ENCODE measurements around the gene TTBK2. TPM values are rescaled to one million over a fixed set of nuclear protein-coding genes. Genes with fewer than 3 reads are reported as not detected.

TTBK2 gene
- total RNA-seq, 1 experiment from 2014 or later = 17.2 TPM

DNA sequence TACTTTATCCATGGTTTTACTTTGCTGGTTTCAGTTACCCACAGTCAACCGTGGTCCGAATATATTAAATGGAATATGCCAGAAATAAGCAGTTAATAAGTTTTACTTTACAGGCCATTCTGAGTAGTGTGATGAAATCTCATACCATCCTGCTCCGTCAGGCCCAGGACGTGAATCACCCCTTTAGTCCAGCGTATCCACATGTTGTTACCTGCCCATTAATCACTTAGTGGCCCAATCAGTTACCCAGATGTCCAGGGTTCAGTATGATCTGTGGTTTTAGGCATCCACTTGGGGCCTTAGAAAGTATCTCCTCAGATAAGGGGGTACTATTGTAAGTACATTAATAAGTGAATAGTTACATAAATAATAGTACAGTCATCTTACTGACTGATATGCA is 88.0 kb downstream of the TTBK2 start:
- Histone ChIP-seq H3K36me3 (ENCODE audit: control insufficient read depth, insufficient read depth, low read length) (no peaks in the 10 kb centered on the region), H3K4me3 (ENCODE audit: low read depth in 2 of 2, low read length in 2 of 2) (no peak overlapping the region), H3K4me1 (ENCODE audit: control insufficient read depth, insufficient read depth, low read length) (no peaks in the 10 kb centered on the region), H3K27ac (ENCODE audit: low read length) (no peak overlapping the region), H3K27me3 (ENCODE audit: control insufficient read depth, insufficient read depth, low read length) (no peaks in the 10 kb centered on the region), H3K9me3 (ENCODE audit: control insufficient read depth, insufficient read depth, low read depth, low read length) (no peaks in the 10 kb centered on the region)
- ChIA-PET CTCF (interaction anchor here (0.7 kb wide), 1 partner anchor 124 kb away, joined by 7 read pairs; no protein-coding TSS in a partner anchor), POLR2A (no interaction called here)
- BruUV-seq (replicated peaks) = TSS peak; percentile 33
- DNase-seq (ENCODE audit: low read depth, low spot score) (no peak), ATAC-seq (no peak)
- in situ Hi-C loops (cut with HindIII; ENCODE audit: low pct_unique_long_range_greater_than_20kb, low sequenced_read_pairs) (no loop called here), intact Hi-C loops (cut with micrococcal nuclease; ENCODE audit: unreplicated experiment) (no loop called here)
- no peak for TF ChIP-seq TCF7L2 (IDR thresholded peaks at IDR 0.05; ENCODE audit: low read depth, low read length)
- TF ChIP-seq, protein P1, sequence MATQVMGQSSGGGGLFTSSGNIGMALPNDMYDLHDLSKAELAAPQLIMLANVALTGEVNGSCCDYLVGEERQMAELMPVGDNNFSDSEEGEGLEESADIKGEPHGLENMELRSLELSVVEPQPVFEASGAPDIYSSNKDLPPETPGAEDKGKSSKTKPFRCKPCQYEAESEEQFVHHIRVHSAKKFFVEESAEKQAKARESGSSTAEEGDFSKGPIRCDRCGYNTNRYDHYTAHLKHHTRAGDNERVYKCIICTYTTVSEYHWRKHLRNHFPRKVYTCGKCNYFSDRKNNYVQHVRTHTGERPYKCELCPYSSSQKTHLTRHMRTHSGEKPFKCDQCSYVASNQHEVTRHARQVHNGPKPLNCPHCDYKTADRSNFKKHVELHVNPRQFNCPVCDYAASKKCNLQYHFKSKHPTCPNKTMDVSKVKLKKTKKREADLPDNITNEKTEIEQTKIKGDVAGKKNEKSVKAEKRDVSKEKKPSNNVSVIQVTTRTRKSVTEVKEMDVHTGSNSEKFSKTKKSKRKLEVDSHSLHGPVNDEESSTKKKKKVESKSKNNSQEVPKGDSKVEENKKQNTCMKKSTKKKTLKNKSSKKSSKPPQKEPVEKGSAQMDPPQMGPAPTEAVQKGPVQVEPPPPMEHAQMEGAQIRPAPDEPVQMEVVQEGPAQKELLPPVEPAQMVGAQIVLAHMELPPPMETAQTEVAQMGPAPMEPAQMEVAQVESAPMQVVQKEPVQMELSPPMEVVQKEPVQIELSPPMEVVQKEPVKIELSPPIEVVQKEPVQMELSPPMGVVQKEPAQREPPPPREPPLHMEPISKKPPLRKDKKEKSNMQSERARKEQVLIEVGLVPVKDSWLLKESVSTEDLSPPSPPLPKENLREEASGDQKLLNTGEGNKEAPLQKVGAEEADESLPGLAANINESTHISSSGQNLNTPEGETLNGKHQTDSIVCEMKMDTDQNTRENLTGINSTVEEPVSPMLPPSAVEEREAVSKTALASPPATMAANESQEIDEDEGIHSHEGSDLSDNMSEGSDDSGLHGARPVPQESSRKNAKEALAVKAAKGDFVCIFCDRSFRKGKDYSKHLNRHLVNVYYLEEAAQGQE (IDR thresholded peaks at IDR 0.05; ENCODE audit: insufficient read depth in 1 of 2, low read depth in 2 of 2, low read length in 1 of 2) = no peak
- TF ChIP-seq POLR2AphosphoS5 (IDR thresholded peaks at IDR 0.05; ENCODE audit: low read depth, low read length) = no peak
- no peak for TF ChIP-seq SIN3A (IDR thresholded peaks at IDR 0.05; ENCODE audit: borderline replicate concordance, insufficient read depth, low read depth, low read length)
- TF ChIP-seq, protein P2, sequence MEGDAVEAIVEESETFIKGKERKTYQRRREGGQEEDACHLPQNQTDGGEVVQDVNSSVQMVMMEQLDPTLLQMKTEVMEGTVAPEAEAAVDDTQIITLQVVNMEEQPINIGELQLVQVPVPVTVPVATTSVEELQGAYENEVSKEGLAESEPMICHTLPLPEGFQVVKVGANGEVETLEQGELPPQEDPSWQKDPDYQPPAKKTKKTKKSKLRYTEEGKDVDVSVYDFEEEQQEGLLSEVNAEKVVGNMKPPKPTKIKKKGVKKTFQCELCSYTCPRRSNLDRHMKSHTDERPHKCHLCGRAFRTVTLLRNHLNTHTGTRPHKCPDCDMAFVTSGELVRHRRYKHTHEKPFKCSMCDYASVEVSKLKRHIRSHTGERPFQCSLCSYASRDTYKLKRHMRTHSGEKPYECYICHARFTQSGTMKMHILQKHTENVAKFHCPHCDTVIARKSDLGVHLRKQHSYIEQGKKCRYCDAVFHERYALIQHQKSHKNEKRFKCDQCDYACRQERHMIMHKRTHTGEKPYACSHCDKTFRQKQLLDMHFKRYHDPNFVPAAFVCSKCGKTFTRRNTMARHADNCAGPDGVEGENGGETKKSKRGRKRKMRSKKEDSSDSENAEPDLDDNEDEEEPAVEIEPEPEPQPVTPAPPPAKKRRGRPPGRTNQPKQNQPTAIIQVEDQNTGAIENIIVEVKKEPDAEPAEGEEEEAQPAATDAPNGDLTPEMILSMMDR (IDR thresholded peaks at IDR 0.05) = no peak

GRCh38 chr15:42826251-42826890 is 94.2 kb downstream of the TTBK2 start:
- in situ Hi-C loops (cut with HindIII; ENCODE audit: low pct_unique_long_range_greater_than_20kb, low sequenced_read_pairs) = no loop called here

More at GRCh38 chr15:42826251-42826890, 94.2 kb downstream of the TTBK2 start:
- no peak for DNase-seq (ENCODE audit: low read depth, low spot score)
- ChIA-PET POLR2A (no interaction called here), CTCF (interaction anchor here (0.6 kb wide), 1 partner anchor 101 kb away, joined by 3 read pairs; no protein-coding TSS in a partner anchor)
- Histone ChIP-seq H3K36me3 (ENCODE audit: control insufficient read depth, insufficient read depth, low read length) (no peaks in the 10 kb centered on the region), H3K4me1 (ENCODE audit: control insufficient read depth, insufficient read depth, low read length) (no peaks in the 10 kb centered on the region), H3K4me3 (ENCODE audit: low read depth in 2 of 2, low read length in 2 of 2) (no peak overlapping the region), H3K9me3 (ENCODE audit: control insufficient read depth, insufficient read depth, low read depth, low read length) (no peaks in the 10 kb centered on the region), H3K27ac (ENCODE audit: low read length) (no peak overlapping the region), H3K27me3 (ENCODE audit: control insufficient read depth, insufficient read depth, low read length) (no peaks in the 10 kb centered on the region)
- intact Hi-C loops (cut with micrococcal nuclease; ENCODE audit: unreplicated experiment) = no loop called here
- TF ChIP-seq, protein P1 (IDR thresholded peaks at IDR 0.05; ENCODE audit: insufficient read depth in 1 of 2, low read depth in 2 of 2, low read length in 1 of 2) = no peak
- TF ChIP-seq, protein P2 (IDR thresholded peaks at IDR 0.05) = no peak
- TF ChIP-seq TCF7L2 (IDR thresholded peaks at IDR 0.05; ENCODE audit: low read depth, low read length) = no peak
- no peak for TF ChIP-seq POLR2AphosphoS5 (IDR thresholded peaks at IDR 0.05; ENCODE audit: low read depth, low read length)
- no peak for TF ChIP-seq SIN3A (IDR thresholded peaks at IDR 0.05; ENCODE audit: borderline replicate concordance, insufficient read depth, low read depth, low read length)
- BruUV-seq (replicated peaks) = no TSS peak
- ATAC-seq = no peak

Measured in Panc1 (cell line).